ENCODE measurements around the gene NSD1.

The NSD1 gene

GRCh38 chr5:177334781-177335700 lies 201.5 kb downstream of the NSD1 start:
- DNase-seq (ENCODE audit: low read depth in 1 of 2, low spot score in 1 of 2): no peak
- Histone ChIP-seq H3K27ac (replicated peaks) (no peak overlapping the region), H3K27me3 (ENCODE audit: insufficient read depth, poor library complexity, severe bottlenecking) (no peaks in the 10 kb centered on the region), H3K4me3 (replicated peaks; ENCODE audit: insufficient read depth, low read length) (no peak overlapping the region)
- TF ChIP-seq REST (IDR thresholded peaks at IDR 0.05; ENCODE audit: insufficient replicate concordance, low read depth) (no peak), POLR2AphosphoS5 (IDR thresholded peaks at IDR 0.05; ENCODE audit: low read depth) (no peak), CTCF (IDR thresholded peaks at IDR 0.05; ENCODE audit: insufficient read depth, low read length) (no peak), SPI1 (IDR thresholded peaks at IDR 0.05; ENCODE audit: borderline replicate concordance, low read depth) (no peak), GABPA (IDR thresholded peaks at IDR 0.05; ENCODE audit: low read depth) (no peak)

- DNase-seq (ENCODE audit: low read depth in 1 of 2, low spot score in 1 of 2): no peak
- Histone ChIP-seq H3K4me3 (replicated peaks; ENCODE audit: insufficient read depth, low read length) (no peak overlapping the region), H3K27ac (replicated peaks) (no peak overlapping the region), H3K27me3 (ENCODE audit: insufficient read depth, poor library complexity, severe bottlenecking) (no peaks in the 10 kb centered on the region)
- TF ChIP-seq SPI1 (IDR thresholded peaks at IDR 0.05; ENCODE audit: borderline replicate concordance, low read depth): no peak
- TF ChIP-seq POLR2AphosphoS5 (IDR thresholded peaks at IDR 0.05; ENCODE audit: low read depth): no peak
- no peak for TF ChIP-seq REST (IDR thresholded peaks at IDR 0.05; ENCODE audit: insufficient replicate concordance, low read depth)
- TF ChIP-seq CTCF (IDR thresholded peaks at IDR 0.05; ENCODE audit: insufficient read depth, low read length): no peak
- no peak for TF ChIP-seq GABPA (IDR thresholded peaks at IDR 0.05; ENCODE audit: low read depth)
Observed at GRCh38 chr5:177335701-177336065, 202.1 kb downstream of the NSD1 start.

GRCh38 chr5:177336112-177336511 lies 202.5 kb downstream of the NSD1 start:
- no peaks in the 10 kb centered on the region for H3K27me3 ChIP-seq (ENCODE audit: insufficient read depth, poor library complexity, severe bottlenecking)
- DNase-seq (ENCODE audit: low read depth in 1 of 2, low spot score in 1 of 2): peak in 1 of 2 experiments; percentile 63
- no peak overlapping the region for H3K27ac ChIP-seq (replicated peaks)
- no peak overlapping the region for H3K4me3 ChIP-seq (replicated peaks; ENCODE audit: insufficient read depth, low read length)
- TF ChIP-seq CTCF (IDR thresholded peaks at IDR 0.05; ENCODE audit: insufficient read depth, low read length): peak; percentile 65
- TF ChIP-seq SPI1 (IDR thresholded peaks at IDR 0.05; ENCODE audit: borderline replicate concordance, low read depth): no peak
- no peak for TF ChIP-seq GABPA (IDR thresholded peaks at IDR 0.05; ENCODE audit: low read depth)
- no peak for TF ChIP-seq REST (IDR thresholded peaks at IDR 0.05; ENCODE audit: insufficient replicate concordance, low read depth)
- no peak for TF ChIP-seq POLR2AphosphoS5 (IDR thresholded peaks at IDR 0.05; ENCODE audit: low read depth)
